Sciatic nerve (tissue), 2 donors: ENCODE results near the gene MRPL55. TPM values are rescaled to one million over a fixed set of nuclear protein-coding genes. Genes with fewer than 3 reads are reported as not detected.
A peak's percentile ranks its signal among the peaks of the same experiment; 100 is the strongest.

Source experiments
- ATAC-seq: fragments of 200-7000 bp; cut with Tn5 transposase; one replicate; pipeline ENCODE4 v1.9.1; 2020; ENCODE audit warnings: mild to moderate bottlenecking, moderate library complexity
- DNase-seq: peaks from one replicate; pipeline ENCODE4 v3.0.0-alpha.2; 2020; ENCODE audit warnings: low spot score
- intact Hi-C: fragments of 100-400 bp; cut with DNase I; formaldehyde crosslinking; loops from one replicate; pipeline ENCODE4 v1.14.2; 2022
- total RNA-seq: library from RNA; stranded (reverse); fragmentation: NEBNext Ultra II Directional; extraction: Animal tissue kit (Norgen Biotek cat#: 25700); gene quantifications from one replicate; pipeline ENCODE4 v1.2.1, GENCODE V29; 2021
- donor health status: DM: no; HTN: no; CAD: no.
- donor health status: DM: no; HTN: no; CAD: no.

MRPL55 gene
- total RNA-seq, 1 donor from 2014 or later = 34.2 TPM

GRCh38 chr1:228148935-228149405 lies 39.9 kb upstream of the MRPL55 start:
- DNase-seq (no peak), ATAC-seq (peak; percentile 0)
- intact Hi-C loops = no loop called here

GRCh38 chr1:228148196-228148861 lies 39.2 kb upstream of the MRPL55 start:
- DNase-seq (no peak), ATAC-seq (no peak)
- intact Hi-C loops = no loop called here

GRCh38 chr1:228147768-228148167 lies 38.7 kb upstream of the MRPL55 start:
- DNase-seq = no peak
- ATAC-seq = no peak

GRCh38 chr1:228147151-228147693 lies 38.1 kb upstream of the MRPL55 start:
- ATAC-seq (no peak), DNase-seq (no peak)

More at GRCh38 chr1:228147768-228148167, 38.7 kb upstream of the MRPL55 start:
- intact Hi-C loops = no loop called here

GRCh38 chr1:228146417-228147150 lies 37.5 kb upstream of the MRPL55 start:
- no peak for ATAC-seq
- intact Hi-C loops = no loop called here
- DNase-seq = no peak

More at GRCh38 chr1:228147151-228147693, 38.1 kb upstream of the MRPL55 start:
- intact Hi-C loops = no loop called here

GRCh38 chr1:228145463-228146416 lies 36.6 kb upstream of the MRPL55 start:
- ATAC-seq (no peak), DNase-seq (no peak)
- intact Hi-C loops = no loop called here

GRCh38 chr1:228144993-228145343 lies 35.9 kb upstream of the MRPL55 start:
- intact Hi-C loops = no loop called here
- no peak for DNase-seq
- no peak for ATAC-seq

- intact Hi-C loops = no loop called here
- ATAC-seq (no peak), DNase-seq (no peak)
These were observed 35.3 kb upstream of the MRPL55 start for GRCh38 chr1:228144193-228144992.

- ATAC-seq (no peak), DNase-seq (no peak)
- intact Hi-C loops = no loop called here
These were observed 34.5 kb upstream of the MRPL55 start for GRCh38 chr1:228143480-228144192.

GRCh38 chr1:228142701-228143136 lies 33.6 kb upstream of the MRPL55 start:
- intact Hi-C loops = no loop called here
- DNase-seq = peak; percentile 57
- ATAC-seq = no peak

GRCh38 chr1:228142155-228142691 lies 33.1 kb upstream of the MRPL55 start:
- intact Hi-C loops = no loop called here
- ATAC-seq (no peak), DNase-seq (no peak)

- DNase-seq = peak; percentile 88
- intact Hi-C loops = no loop called here
- peak; percentile 30 for ATAC-seq
These were observed 32.3 kb upstream of the MRPL55 start for GRCh38 chr1:228141226-228142044.

GRCh38 chr1:228140724-228141225 lies 31.7 kb upstream of the MRPL55 start:
- no peak for DNase-seq
- ATAC-seq = no peak
- intact Hi-C loops = no loop called here

- ATAC-seq = peak; percentile 93
- DNase-seq = peak; percentile 100
- intact Hi-C loops = no loop called here
These were observed 31.0 kb upstream of the MRPL55 start, which contains the start of gene GUK1 for GRCh38 chr1:228139931-228140723. Gene GUK1 (plus strand): TSS chr1:228140279. CDS start chr1:228140303, 24 bp downstream.

- intact Hi-C loops = no loop called here
- no peak for ATAC-seq
- no peak for DNase-seq
These were observed 30.4 kb upstream of the MRPL55 start for GRCh38 chr1:228139406-228139930.
